GM18519 (cell line): ENCODE measurements around the gene DMC1.
A peak's percentile ranks its signal among the peaks of the same experiment; 100 is the strongest.

Source experiments
- ATAC-seq: cut with Tn5 transposase; IDR thresholded peaks from one replicate; pipeline ENCODE4 v1.9.1; 2021; ENCODE audit warnings: mild to moderate bottlenecking, moderate library complexity; ENCODE audit not compliant: unreplicated experiment, low FRiP score

Gene DMC1

GRCh38 chr22:38569181-38569971, 607 bp downstream of the DMC1 start:
- ATAC-seq, result no peak

GRCh38 chr22:38567531-38568285, 2.3 kb downstream of the DMC1 start:
- ATAC-seq, result no peak

DNA sequence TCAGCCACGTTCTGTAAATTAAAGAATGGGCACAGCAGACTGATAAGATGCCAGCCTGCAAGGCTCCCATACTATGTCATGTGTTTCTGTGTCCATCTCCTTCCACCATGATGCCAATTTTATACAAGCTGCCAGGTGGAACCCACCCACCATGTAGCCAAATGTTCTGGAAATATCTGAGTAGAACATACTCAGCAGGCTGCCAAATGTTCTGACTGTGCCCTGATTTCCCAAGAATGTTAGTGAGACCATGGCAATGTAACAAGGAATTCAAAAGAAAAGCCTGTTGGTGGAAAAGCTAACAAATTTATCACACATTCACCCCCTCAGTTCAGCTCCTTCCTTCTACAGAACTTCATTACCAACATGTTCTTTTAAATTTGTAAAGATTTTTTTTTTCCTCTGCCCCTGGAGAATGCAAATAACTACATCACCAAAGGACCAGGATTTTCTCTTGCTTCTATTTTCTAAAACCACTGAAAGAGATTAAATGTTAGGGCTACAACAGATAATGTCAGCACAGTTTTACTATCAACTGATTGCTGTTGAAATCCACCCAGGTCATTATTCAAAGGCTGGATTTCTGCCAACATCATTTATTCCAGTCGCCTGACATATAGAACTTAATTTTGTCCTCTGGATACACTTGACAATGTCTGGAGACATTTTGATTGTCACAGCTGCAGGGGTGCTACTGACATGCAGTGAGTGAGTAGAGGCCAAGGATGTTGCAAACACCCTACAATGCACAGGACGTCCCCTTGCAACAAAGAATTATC, 3.1 kb downstream of the DMC1 start:
- ATAC-seq, result no peak

DNA sequence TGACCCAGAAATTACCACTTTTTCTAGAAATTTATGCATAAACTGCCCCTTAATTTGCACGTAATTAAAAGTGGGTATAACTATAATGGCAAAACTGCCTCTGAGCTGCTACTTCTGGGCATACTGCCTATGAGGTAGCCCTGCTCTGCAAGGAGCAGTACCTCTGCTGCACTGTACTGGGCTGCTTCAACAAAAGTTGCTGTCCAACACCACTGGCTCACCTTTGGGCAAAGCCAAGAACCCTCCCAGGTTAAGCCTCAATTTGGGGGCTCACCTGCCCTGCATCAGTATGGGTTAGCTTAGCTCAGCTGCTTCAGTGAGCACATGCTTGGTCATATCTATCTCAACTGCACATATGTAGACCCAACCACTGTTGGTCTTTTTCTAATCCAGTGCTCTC, 4.5 kb downstream of the DMC1 start:
- ATAC-seq, result no peak

DNA sequence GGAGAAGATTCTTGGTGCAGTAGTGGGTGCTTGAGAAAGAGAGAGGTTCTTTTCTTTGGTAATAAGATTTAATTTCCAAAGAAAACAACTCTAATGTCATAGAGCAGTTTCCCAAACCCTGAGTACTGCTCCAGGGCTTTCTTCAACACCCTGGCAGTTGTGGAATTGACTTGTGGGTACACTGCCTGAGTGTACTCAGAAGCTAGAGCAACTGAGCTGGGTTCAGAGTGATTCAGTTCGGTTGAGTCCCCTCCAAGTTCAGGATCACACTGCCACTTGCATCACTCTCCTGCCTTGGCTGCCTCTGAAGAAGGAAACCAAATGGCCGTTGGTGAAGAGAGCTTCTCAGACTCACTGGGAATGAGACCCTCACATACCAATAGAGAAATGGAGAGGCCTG, 5.3 kb downstream of the DMC1 start:
- ATAC-seq, result no peak

- no peak for ATAC-seq
These were observed 15.7 kb downstream of the DMC1 start for GRCh38 chr22:38554281-38554680.

DNA sequence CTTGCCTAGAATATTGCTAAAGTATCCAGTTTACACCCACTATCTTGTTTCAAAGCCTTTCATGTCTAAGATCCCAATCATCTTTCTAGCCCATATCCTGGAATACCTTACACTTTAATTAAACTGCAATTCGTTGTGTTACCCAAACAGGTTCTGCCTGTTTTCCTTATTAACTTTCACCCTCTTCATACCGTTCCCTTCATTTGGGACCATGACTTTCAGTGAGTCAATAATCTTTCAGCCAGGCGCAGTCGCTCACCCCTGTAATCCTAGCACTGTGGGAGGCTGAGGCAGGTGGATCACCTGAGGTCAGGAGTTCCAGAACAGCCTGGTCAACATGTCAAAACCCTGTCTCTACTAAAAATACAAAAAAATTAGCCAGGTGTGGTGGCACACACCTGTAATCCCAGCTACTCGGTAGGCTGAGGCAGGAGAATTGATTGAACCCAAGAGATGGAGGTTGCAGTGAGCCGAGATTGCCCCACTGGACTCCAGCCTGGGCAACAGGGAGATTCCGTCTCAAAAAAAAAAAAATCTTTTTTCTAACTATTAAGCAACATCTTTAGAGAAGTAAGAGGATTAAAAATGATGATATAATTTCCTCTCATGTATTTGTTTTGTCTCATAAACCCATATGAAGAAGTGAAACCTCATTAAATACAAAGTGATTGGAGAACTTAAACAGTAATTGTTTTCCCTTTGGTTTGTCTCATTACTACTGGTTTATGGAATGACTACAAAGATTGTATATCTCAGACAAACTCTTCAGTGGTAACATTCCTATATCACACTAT, 20.7 kb downstream of the DMC1 start:
- no peak for ATAC-seq

- no peak for ATAC-seq
These were observed 29.3 kb downstream of the DMC1 start for GRCh38 chr22:38540701-38541100.

DNA sequence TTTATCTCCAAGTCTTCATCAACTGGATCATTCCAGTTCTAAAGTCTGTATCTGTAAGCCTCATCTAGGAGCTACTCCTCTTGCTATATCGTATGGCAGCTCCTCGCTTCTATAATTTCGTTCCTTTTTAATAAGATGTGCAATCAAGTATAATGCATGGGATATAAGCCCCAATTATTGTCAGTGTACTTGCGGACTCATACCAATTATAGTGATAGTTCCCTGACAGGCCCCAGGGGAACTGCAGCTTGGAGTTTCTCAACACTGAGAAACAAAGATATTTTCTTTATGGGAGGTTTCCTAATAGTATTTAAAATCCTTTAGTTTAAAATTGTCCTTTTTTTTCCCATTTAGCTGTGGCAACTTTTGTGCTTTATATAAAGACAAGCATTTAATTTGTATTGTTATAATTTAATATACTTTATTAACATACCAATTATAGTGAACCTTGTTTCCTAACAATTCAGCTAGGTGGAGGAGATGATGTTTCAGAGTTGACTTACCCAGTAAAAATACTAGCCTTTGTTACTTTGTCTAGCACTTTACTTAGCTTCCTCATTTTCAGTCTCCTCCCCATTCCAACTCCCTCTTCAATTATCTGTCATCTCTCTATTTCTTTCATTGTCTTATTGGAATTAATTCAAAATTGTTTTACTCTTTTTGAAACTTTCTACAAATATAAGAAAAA, 38.6 kb downstream of the DMC1 start:
- no peak for ATAC-seq

GRCh38 chr22:38524429-38524828, 45.6 kb downstream of the DMC1 start:
- ATAC-seq, result no peak

DNA sequence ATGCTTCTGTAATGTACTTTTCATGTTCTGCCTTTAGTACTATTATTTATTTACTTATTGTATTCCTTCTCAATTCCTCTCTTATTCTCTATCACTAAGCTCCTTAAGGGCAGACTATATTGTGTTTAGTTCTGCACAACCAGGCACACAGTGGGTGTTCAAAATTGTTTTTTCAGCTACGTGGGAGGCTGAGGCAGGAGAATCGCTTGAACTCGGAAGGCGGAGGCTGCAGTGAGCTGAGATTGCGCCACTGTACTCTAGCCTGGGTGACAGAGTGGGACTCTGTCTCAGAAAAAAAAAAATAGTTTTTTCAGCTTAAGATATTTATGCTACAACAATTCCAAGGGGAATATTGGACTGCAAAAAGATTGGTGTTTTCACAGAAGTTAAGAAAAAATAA, 46.5 kb downstream of the DMC1 start:
- no peak for ATAC-seq

- ATAC-seq, result no peak
These were observed 47.0 kb downstream of the DMC1 start for GRCh38 chr22:38523029-38523428.

DNA sequence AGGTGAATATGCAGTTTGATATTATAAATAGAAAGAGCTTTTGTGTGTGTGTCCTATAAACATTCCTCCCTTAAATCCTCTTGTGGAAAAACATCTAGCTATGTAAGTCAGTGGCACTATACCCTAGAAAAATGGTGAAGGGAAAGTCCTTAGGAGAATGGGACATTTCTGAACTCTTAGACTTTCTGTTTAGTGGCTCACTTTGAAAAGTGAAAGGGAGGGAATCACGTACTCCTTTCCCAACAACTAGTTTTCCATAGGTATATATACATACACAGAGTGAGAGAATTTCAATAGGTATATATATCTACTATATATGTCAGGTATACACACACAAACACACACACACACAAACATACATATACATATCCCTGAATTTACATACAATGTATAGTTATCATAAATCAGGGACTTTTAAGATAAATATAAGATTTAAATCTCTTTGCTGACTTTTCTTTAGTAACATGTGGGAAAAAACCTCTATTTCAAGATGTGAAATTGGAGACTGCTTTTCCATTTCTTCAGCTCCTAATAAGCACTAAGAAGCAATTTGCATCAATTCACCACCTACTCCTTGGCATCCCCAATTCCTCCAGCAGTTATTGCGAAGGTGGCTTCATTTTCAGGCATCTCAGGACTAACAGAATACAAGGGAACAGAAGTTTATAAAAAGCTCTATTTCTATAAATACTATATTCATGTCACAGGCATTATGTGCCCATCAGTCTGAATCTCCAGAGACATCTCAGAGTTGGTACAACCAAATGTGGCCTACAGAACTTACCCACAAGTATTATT, 50.3 kb downstream of the DMC1 start:
- no peak for ATAC-seq

GRCh38 chr22:38518620-38519019, 51.4 kb downstream of the DMC1 start:
- ATAC-seq, result no peak

- ATAC-seq, result no peak
These were observed 56.9 kb downstream of the DMC1 start for GRCh38 chr22:38513063-38513462.

GRCh38 chr22:38510416-38510970, 59.5 kb downstream of the DMC1 start:
- ATAC-seq, result no peak

- ATAC-seq, result peak; percentile 69
These were observed 63.6 kb downstream of the DMC1 start, which contains the start of gene DDX17 for GRCh38 chr22:38506118-38506962. DDX17 (minus strand) TSS chr22:38506311.
